Measurements from ENCODE around the gene ZNF134.

GRCh38 chr19:57613941-57614743 lies at the start of gene ZNF134:
- TF ChIP-seq CTCF (IDR thresholded peaks at IDR 0.05) (no peak), POLR2A (IDR thresholded peaks at IDR 0.05) (no peak)

All from testis (tissue), 2 donors.